K562 (cell line): ENCODE measurements around the gene DSC2. TPM values are rescaled to one million over a fixed set of nuclear protein-coding genes. Genes with fewer than 3 reads are reported as not detected.

Experiments
- ATAC-seq: fragments of 200-7000 bp; cut with Tn5 transposase; 3 replicates; pipeline ENCODE4 v1.9.1; 2020; ENCODE audit warnings: moderate library complexity
- BruUV-seq: library from RNA; stranded (reverse); fragments of 400-500 nt; replicated peaks from 2 replicates; lab custom pipeline; 2021; lab: Mats Ljungman, UMichigan
- CTCF ChIA-PET: fragments of 300-600 bp; formaldehyde crosslinking; extraction: SDS; loops from one replicate; lab custom pipeline; 2021; ENCODE audit warnings: low intra/inter-chr PET ratio; lab: Yijun Ruan, JAX
- POLR2A ChIA-PET: fragments of 300-600, 350-650 bp; sonication (Branson Sonifier 250); formaldehyde crosslinking; extraction: SDS; loops from one replicate; lab custom pipeline; 2021; ENCODE audit warnings: antibody characterized with exemption, inconsistent platforms; lab: Yijun Ruan, JAX
- DNase-seq, 4 experiments: peaks; one replicate each; pipeline versions ENCODE4 v3.0.0 to v3.0.0-alpha.2; 2011 to 2018; ENCODE audit warnings: low spot score in 3 of 4, mixed read lengths in 3 of 4; ENCODE audit errors: extremely low read depth in 1 of 4
- FAIRE-seq: peaks from 2 replicates; lab custom pipeline; 2011; peaks lifted over from hg19 to GRCh38; lab: Jason Lieb, UNC
- H2AFZ ChIP-seq: 2 replicates; pipeline ENCODE4 v1.6.0; 2011; ENCODE audit warnings: low read depth, low read length, control low read depth, inconsistent platforms
- H3K27ac ChIP-seq: fragments of 200-600 bp; 3 replicates; pipeline ENCODE4 v1.8.0; 2011; ENCODE audit warnings: low read depth, mild to moderate bottlenecking, control low read depth, inconsistent platforms, low read length, moderate library complexity, mixed read lengths; ENCODE audit errors: extremely low read depth
- H3K27me3 ChIP-seq, 2 experiments: fragments of 300-600 bp in 1 of 2; 2 replicates in 1 of 2; 3 replicates in 1 of 2; pipeline versions ENCODE4 v1.6.0 to v1.8.0; 2011; ENCODE audit warnings: inconsistent platforms in 2 of 2, low read length in 2 of 2, mild to moderate bottlenecking in 1 of 2, mixed read lengths in 1 of 2, moderate library complexity in 1 of 2; ENCODE audit not compliant: control insufficient read depth in 2 of 2, insufficient read depth in 2 of 2
- H3K36me3 ChIP-seq: fragments of 300-600 bp; 3 replicates; pipeline ENCODE4 v1.8.0; 2011; ENCODE audit warnings: mild to moderate bottlenecking, low read length, inconsistent platforms; ENCODE audit not compliant: control insufficient read depth, insufficient read depth
- H3K4me1 ChIP-seq, 2 experiments: fragments of 200-600 bp in 1 of 2; replicated peaks in 1 of 2; 2 replicates in 1 of 2; 3 replicates in 1 of 2; pipeline versions ENCODE4 v1.5.1 to v1.8.0; 2011; ENCODE audit warnings: inconsistent platforms in 2 of 2, low read length in 2 of 2, mild to moderate bottlenecking in 1 of 2, mixed read lengths in 1 of 2, moderate library complexity in 1 of 2; ENCODE audit not compliant: control insufficient read depth in 2 of 2, insufficient read depth in 2 of 2
- H3K4me2 ChIP-seq: 2 replicates; pipeline ENCODE4 v1.6.1; 2011; ENCODE audit warnings: low read length, control low read depth, inconsistent platforms, mixed read lengths; ENCODE audit not compliant: insufficient read depth
- H3K4me3 ChIP-seq: fragments of 200-600 bp; sonication (generic), shearing (Covaris generic); 2 replicates; pipeline ENCODE4 v1.5.1; 2016; ENCODE audit warnings: control low read depth, inconsistent platforms
- H3K79me2 ChIP-seq: fragments of 200-600 bp; 3 replicates; pipeline ENCODE4 v1.8.0; 2011; ENCODE audit warnings: low read length, inconsistent platforms; ENCODE audit not compliant: control insufficient read depth, insufficient read depth
- H3K9ac ChIP-seq, 2 experiments: 2 replicates each; pipeline versions ENCODE4 v1.6.0 to v1.6.1; 2011; ENCODE audit warnings: low read depth in 2 of 2, low read length in 2 of 2, control low read depth in 1 of 2, inconsistent platforms in 1 of 2, mild to moderate bottlenecking in 1 of 2, mixed read lengths in 1 of 2; ENCODE audit not compliant: insufficient read depth in 1 of 2
- H3K9me1 ChIP-seq: one replicate; pipeline ENCODE4 v1.6.0; 2011; ENCODE audit warnings: inconsistent platforms, mild to moderate bottlenecking, low read length, moderate library complexity; ENCODE audit not compliant: control insufficient read depth, insufficient read depth
- H3K9me3 ChIP-seq: replicated peaks from 2 replicates; pipeline ENCODE4 v1.5.1; 2011; ENCODE audit warnings: low read depth, low read length, inconsistent platforms; ENCODE audit not compliant: control insufficient read depth, insufficient read depth
- H4K20me1 ChIP-seq: replicated peaks from 2 replicates; pipeline ENCODE4 v1.6.1; 2011; ENCODE audit warnings: low read length, inconsistent platforms, mixed read lengths; ENCODE audit not compliant: control insufficient read depth, insufficient read depth
- CBFA2T3 ChIP-seq: fragments of 450-650 bp; IDR thresholded peaks from 2 replicates; pipeline ENCODE4 v1.6.1; 2017
- GTF2A2 ChIP-seq: IDR thresholded peaks from 2 replicates; pipeline ENCODE4 v1.6.1; 2016; ENCODE audit warnings: mild to moderate bottlenecking, missing genetic modification characterization, missing compliant biosample characterization
- HDAC3 ChIP-seq: fragments of 450-650 bp; IDR thresholded peaks from 2 replicates; pipeline ENCODE4 v1.6.1; 2018; ENCODE audit warnings: borderline replicate concordance, mild to moderate bottlenecking, moderate library complexity; ENCODE audit not compliant: partially characterized antibody
- KLF6 ChIP-seq: fragments of 250-450 bp; sonication (Bioruptor Pico); IDR thresholded peaks from 2 replicates; pipeline ENCODE4 v1.4.0; 2020; ENCODE audit warnings: mild to moderate bottlenecking, moderate library complexity, borderline replicate concordance
- MAFF ChIP-seq: IDR thresholded peaks from 2 replicates; pipeline ENCODE4 v1.6.1; 2012; ENCODE audit warnings: low read length, improper control_type of control experiment
- NCOA6 ChIP-seq: fragments of 450-650 bp; IDR thresholded peaks from 2 replicates; pipeline ENCODE4 v1.6.1; 2017; ENCODE audit warnings: mild to moderate bottlenecking
- POLR2AphosphoS2 ChIP-seq: IDR thresholded peaks from 2 replicates; pipeline ENCODE4 v1.6.1; 2012; ENCODE audit warnings: low read length, improper control_type of control experiment
- RBFOX2 ChIP-seq: fragments of 200-400 bp; formaldehyde crosslinking; IDR thresholded peaks from 2 replicates; pipeline ENCODE4 v1.6.1; 2017; ENCODE audit warnings: low read depth, mild to moderate bottlenecking, low read length, moderate library complexity
- ZNF644 ChIP-seq: fragments of 200-800 bp; sonication (Bioruptor generic); IDR thresholded peaks from 2 replicates; pipeline ENCODE4 v1.6.1; 2016; ENCODE audit warnings: low read depth, missing genetic modification characterization, missing compliant biosample characterization
- WGBS: fragments of 100-300 bp; shearing (Covaris generic); methylation state at CpG from one replicate; pipeline ENCODE4 v1.1.6; 2016; ENCODE audit warnings: low coverage, mixed read lengths; ENCODE audit not compliant: insufficient coverage; ENCODE audit errors: missing lambda C conversion rate; 5-methylcytosine and 5-hydroxymethylcytosine counted together
- in situ Hi-C: fragments of 300-500 bp; cut with MboI; formaldehyde crosslinking; loops from 4 replicates; pipeline ENCODE4 v1.15.0; 2018; ENCODE audit warnings: inconsistent platforms, mixed read lengths
- intact Hi-C: fragments of 100-400 bp; cut with micrococcal nuclease; formaldehyde crosslinking; loops from 2 replicates; pipeline ENCODE4 v1.14.2; 2022
- polyA plus RNA-seq, 8 experiments: library from polyadenylated mRNA; depleted of rRNA in 4 of 8; stranded (reverse) in 5 of 8; unstranded in 3 of 8; fragments of >200 nt; fragmentation: Nextera tagmentation in 2 of 8; fragmentation: Illumina TruSeq in 1 of 8; extraction: Ambion mirVana in 2 of 8; extraction: Trizol in 1 of 8; gene quantifications; 2 replicates each; pipeline versions ENCODE4 v1.2.1 to v1.2.3, GENCODE V29; 2011 to 2014; ENCODE audit warnings: inconsistent platforms in 1 of 8, missing spikeins in 1 of 8
- total RNA-seq, 7 experiments: library from RNA; depleted of rRNA in 6 of 7; stranded (reverse); fragments of >200 nt in 6 of 7; fragmentation: Illumina TruSeq in 2 of 7; extraction: Trizol in 2 of 7; gene quantifications; 2 replicates each; pipeline versions ENCODE4 v1.2.1 to v1.2.3, GENCODE V29; 2011 to 2021; ENCODE audit warnings: low replicate concordance in 1 of 7
- TF ChIP-seq, protein P1 (sequence below): fragments of 200-800 bp; sonication (Bioruptor generic); IDR thresholded peaks from 2 replicates; pipeline ENCODE4 v1.6.1; 2017; ENCODE audit warnings: missing genetic modification characterization, missing compliant biosample characterization
- TF ChIP-seq, protein P2 (sequence below): sonication (generic); IDR thresholded peaks from 2 replicates; pipeline ENCODE4 v1.6.1; 2016
- TF ChIP-seq, protein P3 (sequence below), 2 experiments: fragments of 450-650 bp in 1 of 2; sonication (generic) in 1 of 2; formaldehyde crosslinking in 1 of 2; IDR thresholded peaks in 1 of 2; conservative IDR thresholded peaks in 1 of 2; 2 replicates each; pipeline versions ENCODE4 v1.6.1 to v1.8.1; 2016 to 2023; ENCODE audit warnings: mild to moderate bottlenecking in 2 of 2, moderate library complexity in 2 of 2, inconsistent platforms in 1 of 2, missing genetic modification reagents in 1 of 2

DSC2 gene
- total and polyA plus RNA-seq, 9 of the 15 experiments (the other 6 are each of a cell fraction or from before 2014, with no cell fraction given), result 3.8 to 15.3 (median 6.4) TPM

DNA sequence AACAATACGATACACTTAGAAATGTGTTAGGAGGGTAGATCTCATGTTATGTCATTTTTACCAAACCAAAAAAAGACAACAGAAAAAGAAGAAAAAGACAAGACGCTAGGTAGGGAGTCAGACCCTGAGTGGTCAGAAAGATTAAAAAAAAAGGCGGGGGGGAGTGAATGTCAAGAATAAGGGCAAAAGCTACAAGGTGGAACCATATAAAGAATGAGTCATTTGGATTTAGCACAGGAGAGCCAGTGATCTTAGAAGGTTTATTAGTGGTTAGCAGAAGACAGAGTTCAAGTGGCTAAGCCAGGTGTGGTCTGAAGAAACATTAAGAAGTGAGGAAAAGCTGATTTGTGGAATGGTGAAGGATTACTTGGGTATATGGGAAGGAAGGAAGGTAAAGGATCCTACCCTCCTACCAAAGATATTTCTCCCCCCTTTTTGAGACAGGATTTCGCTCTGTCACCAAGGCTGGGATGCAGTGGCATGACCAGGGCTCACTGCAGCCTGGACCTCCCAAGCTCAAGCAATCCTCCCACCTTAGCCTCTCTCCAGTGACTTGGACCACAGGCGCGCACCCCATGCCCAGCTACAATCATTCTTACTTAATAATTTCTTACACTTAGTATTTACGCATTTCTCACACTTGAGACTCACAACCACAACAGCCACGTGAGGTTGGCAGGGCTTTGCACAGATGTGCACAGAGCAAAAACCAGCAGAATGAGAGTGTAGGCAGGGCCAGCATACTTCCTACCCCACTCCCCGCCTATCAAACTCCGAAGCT, 2.6 kb downstream of the DSC2 start:
- no peaks in the 10 kb centered on the region for H3K27me3 ChIP-seq

More for the DNA sequence above, 2.6 kb downstream of the DSC2 start:
- peaks cover 41% of the 10 kb centered on the region for H3K79me2 ChIP-seq
- 51% methylated on average over 10 of the region's 10 CpGs for WGBS
- peak in 1 of 4 experiments; percentile 32 for DNase-seq
- peak overlapping the region; percentile 69 to 74; a peak in 3 of 4 replicates for H3K9ac ChIP-seq
- in situ Hi-C loops, result no loop called here
- no peaks in the 10 kb centered on the region for H4K20me1 ChIP-seq
- peaks cover 14 to 26% of the 10 kb centered on the region in 2 experiments for H3K4me1 ChIP-seq
- H3K9me3 ChIP-seq, result no peaks in the 10 kb centered on the region
- no peak for ATAC-seq
- ChIA-PET CTCF (no interaction called here), POLR2A (interaction anchor here (0.7 to 1.8 kb wide), 5 partner anchors 11 to 25 kb away, joined by 3 to 7 read pairs (median 3); no protein-coding TSS in a partner anchor)
- BruUV-seq, result no TSS peak
- intact Hi-C loops, result loop anchor here (2.0 to 10.0 kb wide), 3 partner anchors 98 to 995 kb away; partner anchors contain the start of genes DSG2 and RNF138
- peak overlapping the region; percentile 78; the same call in 2 of the 3 replicates for H3K27ac ChIP-seq
- H3K36me3 ChIP-seq, result no peaks in the 10 kb centered on the region
- FAIRE-seq, result no peak
- H3K9me1 ChIP-seq, result no peaks in the 10 kb centered on the region
- peak overlapping the region; percentile 72; the same call in 1 of the 2 replicates for H3K4me3 ChIP-seq
- no peak for TF ChIP-seq POLR2AphosphoS2
- no peak for TF ChIP-seq NCOA6
- TF ChIP-seq HDAC3, result no peak
- TF ChIP-seq KLF6, result no peak
- TF ChIP-seq, protein P1, sequence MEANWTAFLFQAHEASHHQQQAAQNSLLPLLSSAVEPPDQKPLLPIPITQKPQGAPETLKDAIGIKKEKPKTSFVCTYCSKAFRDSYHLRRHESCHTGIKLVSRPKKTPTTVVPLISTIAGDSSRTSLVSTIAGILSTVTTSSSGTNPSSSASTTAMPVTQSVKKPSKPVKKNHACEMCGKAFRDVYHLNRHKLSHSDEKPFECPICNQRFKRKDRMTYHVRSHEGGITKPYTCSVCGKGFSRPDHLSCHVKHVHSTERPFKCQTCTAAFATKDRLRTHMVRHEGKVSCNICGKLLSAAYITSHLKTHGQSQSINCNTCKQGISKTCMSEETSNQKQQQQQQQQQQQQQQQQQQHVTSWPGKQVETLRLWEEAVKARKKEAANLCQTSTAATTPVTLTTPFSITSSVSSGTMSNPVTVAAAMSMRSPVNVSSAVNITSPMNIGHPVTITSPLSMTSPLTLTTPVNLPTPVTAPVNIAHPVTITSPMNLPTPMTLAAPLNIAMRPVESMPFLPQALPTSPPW (CRISPR knock-in tag), result 0 out of 2 replicates have a peak, but pooled peaks have one; percentile 13
- 0 out of 2 replicates have a peak, but pooled peaks have one; percentile 24 for TF ChIP-seq RBFOX2
- TF ChIP-seq GTF2A2 (tag), result no peak
- 0 out of 2 replicates have a peak, but pooled peaks have one; percentile 14 for TF ChIP-seq CBFA2T3
- TF ChIP-seq, protein P2, sequence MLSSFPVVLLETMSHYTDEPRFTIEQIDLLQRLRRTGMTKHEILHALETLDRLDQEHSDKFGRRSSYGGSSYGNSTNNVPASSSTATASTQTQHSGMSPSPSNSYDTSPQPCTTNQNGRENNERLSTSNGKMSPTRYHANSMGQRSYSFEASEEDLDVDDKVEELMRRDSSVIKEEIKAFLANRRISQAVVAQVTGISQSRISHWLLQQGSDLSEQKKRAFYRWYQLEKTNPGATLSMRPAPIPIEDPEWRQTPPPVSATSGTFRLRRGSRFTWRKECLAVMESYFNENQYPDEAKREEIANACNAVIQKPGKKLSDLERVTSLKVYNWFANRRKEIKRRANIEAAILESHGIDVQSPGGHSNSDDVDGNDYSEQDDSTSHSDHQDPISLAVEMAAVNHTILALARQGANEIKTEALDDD, result no peak
- TF ChIP-seq, protein P3, sequence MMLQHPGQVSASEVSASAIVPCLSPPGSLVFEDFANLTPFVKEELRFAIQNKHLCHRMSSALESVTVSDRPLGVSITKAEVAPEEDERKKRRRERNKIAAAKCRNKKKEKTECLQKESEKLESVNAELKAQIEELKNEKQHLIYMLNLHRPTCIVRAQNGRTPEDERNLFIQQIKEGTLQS (IDR thresholded peaks at IDR 0.05), result peak; percentile 40; the same call in 1 of the 2 replicates
- TF ChIP-seq, protein P3 (CRISPR knock-in tag; conservative IDR thresholded peaks at IDR 0.05), result no peak
- TF ChIP-seq MAFF, result no peak
- 0 out of 2 replicates have a peak, but pooled peaks have one; percentile 15 for TF ChIP-seq ZNF644 (tag)
- H2AFZ ChIP-seq, result peak overlapping the region; percentile 75
- H3K4me2 ChIP-seq, result peak overlapping the region; percentile 78
